Keratinocyte (primary cell): ENCODE results near the gene CSRNP2. TPM values are rescaled to one million over a fixed set of nuclear protein-coding genes. Genes with fewer than 3 reads are reported as not detected.

Experiments
- DNase-seq: peaks from one replicate; pipeline ENCODE4 v3.0.0-alpha.2; 2011; ENCODE audit warnings: low read depth, missing footprints, low spot score
- FAIRE-seq: peaks from 2 replicates; lab custom pipeline; 2011; peaks lifted over from hg19 to GRCh38; lab: Jason Lieb, UNC
- H2AFZ ChIP-seq: 2 replicates; pipeline ENCODE4 v1.6.0; 2012; ENCODE audit warnings: low read length, control low read depth, inconsistent platforms; ENCODE audit not compliant: control insufficient read depth
- H3K27ac ChIP-seq: 2 replicates; pipeline ENCODE4 v1.5.1; 2011; ENCODE audit warnings: low read length; ENCODE audit not compliant: control insufficient read depth, insufficient read depth
- H3K27me3 ChIP-seq: 3 replicates; pipeline ENCODE4 v1.6.0; 2011; ENCODE audit warnings: low read length; ENCODE audit not compliant: control insufficient read depth, insufficient read depth; ENCODE audit errors: extremely low read depth
- H3K36me3 ChIP-seq, 2 experiments: 2 replicates in 1 of 2; 3 replicates in 1 of 2; pipeline ENCODE4 v1.5.1; 2011; ENCODE audit warnings: low read length in 2 of 2, mild to moderate bottlenecking in 1 of 2; ENCODE audit not compliant: control insufficient read depth in 2 of 2, insufficient read depth in 2 of 2; ENCODE audit errors: extremely low read depth in 1 of 2
- H3K4me1 ChIP-seq: 3 replicates; pipeline ENCODE4 v1.5.1; 2011; ENCODE audit warnings: low read length; ENCODE audit not compliant: control insufficient read depth, insufficient read depth; ENCODE audit errors: extremely low read depth
- H3K4me2 ChIP-seq: 3 replicates; pipeline ENCODE4 v1.6.0; 2011; ENCODE audit warnings: low read depth, low read length; ENCODE audit not compliant: control insufficient read depth, insufficient read depth; ENCODE audit errors: extremely low read depth
- H3K4me3 ChIP-seq, 3 experiments: fragments of 200-600 bp in 1 of 3; sonication (generic) in 1 of 3; 2 replicates in 2 of 3; 3 replicates in 1 of 3; pipeline ENCODE4 v1.5.1; 2011 to 2016; ENCODE audit warnings: low read length in 3 of 3, mild to moderate bottlenecking in 3 of 3, control low read depth in 2 of 3, inconsistent platforms in 1 of 3, low read depth in 1 of 3, mixed read lengths in 1 of 3, mixed run types in 1 of 3, moderate library complexity in 1 of 3; ENCODE audit not compliant: control insufficient read depth in 2 of 3, insufficient read depth in 2 of 3; ENCODE audit errors: extremely low read depth in 1 of 3
- H3K79me2 ChIP-seq: 2 replicates; pipeline ENCODE4 v1.6.0; 2012; ENCODE audit warnings: low read length; ENCODE audit not compliant: control insufficient read depth, insufficient read depth
- H3K9ac ChIP-seq: 3 replicates; pipeline ENCODE4 v1.6.0; 2011; ENCODE audit warnings: low read length; ENCODE audit not compliant: control insufficient read depth, insufficient read depth; ENCODE audit errors: extremely low read depth
- H3K9me1 ChIP-seq: 3 replicates; pipeline ENCODE4 v1.6.0; 2011; ENCODE audit warnings: low read length; ENCODE audit not compliant: control insufficient read depth, insufficient read depth; ENCODE audit errors: extremely low read depth
- H3K9me3 ChIP-seq: 2 replicates; pipeline ENCODE4 v1.5.1; 2012; ENCODE audit warnings: low read depth, low read length; ENCODE audit not compliant: control insufficient read depth
- H4K20me1 ChIP-seq: 3 replicates; pipeline ENCODE4 v1.6.0; 2011; ENCODE audit warnings: low read length; ENCODE audit not compliant: control insufficient read depth, insufficient read depth; ENCODE audit errors: extremely low read depth
- EZH2 ChIP-seq: IDR thresholded peaks from one replicate; pipeline ENCODE4 v1.6.1; 2012; ENCODE audit warnings: inconsistent platforms, mild to moderate bottlenecking, low read length, moderate library complexity
- dilution Hi-C: fragments of 300-500 bp; cut with MboI; formaldehyde crosslinking; loops from one replicate; pipeline ENCODE4 v1.7.0; 2020; ENCODE audit warnings: low sequenced_read_pairs; ENCODE audit not compliant: extremely low pct_ligation_motif_present
- polyA plus RNA-seq, 5 experiments: library from polyadenylated mRNA; depleted of rRNA in 3 of 5; stranded (reverse) in 3 of 5; stranded (forward) in 1 of 5; unstranded in 1 of 5; fragments of >200 nt; gene quantifications; 1 replicate in 1 of 5; 2 replicates in 3 of 5; 3 replicates in 1 of 5; pipeline versions ENCODE4 v1.2.1 to v1.2.3, GENCODE V29; 2011 to 2012; ENCODE audit warnings: missing spikeins in 2 of 5, low read depth in 1 of 5, low replicate concordance in 1 of 5
- TF ChIP-seq, protein P1 (sequence below), 3 experiments: IDR thresholded peaks in 1 of 3; conservative IDR thresholded peaks in 1 of 3; optimal IDR thresholded peaks in 1 of 3; 2 replicates in 2 of 3; 3 replicates in 1 of 3; pipeline versions ENCODE3 to v1.5.1; 2011; ENCODE audit warnings: low read length in 3 of 3, mild to moderate bottlenecking in 3 of 3, moderate library complexity in 2 of 3, control low read depth in 1 of 3, inconsistent platforms in 1 of 3; ENCODE audit not compliant: insufficient read depth in 2 of 3; ENCODE audit errors: extremely low read depth in 1 of 3

The CSRNP2 gene
- polyA plus RNA-seq, 1 donor (not counting 4 experiments of a cell fraction or from before 2014, with no cell fraction given) = 18.4 TPM

DNA sequence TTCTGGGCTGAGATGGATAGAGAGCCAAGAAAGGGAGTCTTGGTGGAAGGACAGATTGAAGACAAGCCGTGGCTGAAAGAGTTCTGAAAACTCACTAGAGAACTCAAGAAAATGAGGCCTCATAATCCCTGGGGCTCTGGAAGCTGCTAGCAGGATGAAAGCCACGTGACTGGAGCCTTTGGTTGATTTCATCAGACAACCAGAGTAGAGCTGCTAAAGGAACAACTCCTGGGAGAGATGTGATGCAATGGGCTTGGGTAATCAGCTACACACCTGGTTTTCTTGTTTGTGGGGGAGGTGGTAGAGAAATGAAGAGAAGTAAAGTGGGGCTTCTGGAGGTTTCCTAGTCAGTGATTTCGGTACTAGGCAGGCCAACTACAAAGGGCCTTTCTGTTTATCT, 13.4 kb downstream of the CSRNP2 start:
- Histone ChIP-seq H3K9ac (no peak overlapping the region), H3K4me3 (no peak overlapping the region), H4K20me1 (no peaks in the 10 kb centered on the region), H3K9me3 (no peaks in the 10 kb centered on the region), H2AFZ (no peak overlapping the region), H3K27ac (no peak overlapping the region), H3K79me2 (no peaks in the 10 kb centered on the region), H3K4me1 (peaks cover 3% of the 10 kb centered on the region), H3K36me3 (peaks cover 21 to 31% of the 10 kb centered on the region in 2 experiments), H3K4me2 (no peak overlapping the region), H3K9me1 (no peaks in the 10 kb centered on the region), H3K27me3 (no peaks in the 10 kb centered on the region)
- DNase-seq (no peak), FAIRE-seq (no peak)
- TF ChIP-seq EZH2 = no peak
- TF ChIP-seq, protein P1, sequence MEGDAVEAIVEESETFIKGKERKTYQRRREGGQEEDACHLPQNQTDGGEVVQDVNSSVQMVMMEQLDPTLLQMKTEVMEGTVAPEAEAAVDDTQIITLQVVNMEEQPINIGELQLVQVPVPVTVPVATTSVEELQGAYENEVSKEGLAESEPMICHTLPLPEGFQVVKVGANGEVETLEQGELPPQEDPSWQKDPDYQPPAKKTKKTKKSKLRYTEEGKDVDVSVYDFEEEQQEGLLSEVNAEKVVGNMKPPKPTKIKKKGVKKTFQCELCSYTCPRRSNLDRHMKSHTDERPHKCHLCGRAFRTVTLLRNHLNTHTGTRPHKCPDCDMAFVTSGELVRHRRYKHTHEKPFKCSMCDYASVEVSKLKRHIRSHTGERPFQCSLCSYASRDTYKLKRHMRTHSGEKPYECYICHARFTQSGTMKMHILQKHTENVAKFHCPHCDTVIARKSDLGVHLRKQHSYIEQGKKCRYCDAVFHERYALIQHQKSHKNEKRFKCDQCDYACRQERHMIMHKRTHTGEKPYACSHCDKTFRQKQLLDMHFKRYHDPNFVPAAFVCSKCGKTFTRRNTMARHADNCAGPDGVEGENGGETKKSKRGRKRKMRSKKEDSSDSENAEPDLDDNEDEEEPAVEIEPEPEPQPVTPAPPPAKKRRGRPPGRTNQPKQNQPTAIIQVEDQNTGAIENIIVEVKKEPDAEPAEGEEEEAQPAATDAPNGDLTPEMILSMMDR (optimal IDR thresholded peaks at IDR 0.05 in 1 of 3, IDR thresholded peaks at IDR 0.05 in 1 of 3, conservative IDR thresholded peaks at IDR 0.05 in 1 of 3; ENCODE audit: extremely low read depth in 1 of 3, insufficient read depth in 2 of 3, low read length in 3 of 3) = no peak
- dilution Hi-C loops = no loop called here

DNA sequence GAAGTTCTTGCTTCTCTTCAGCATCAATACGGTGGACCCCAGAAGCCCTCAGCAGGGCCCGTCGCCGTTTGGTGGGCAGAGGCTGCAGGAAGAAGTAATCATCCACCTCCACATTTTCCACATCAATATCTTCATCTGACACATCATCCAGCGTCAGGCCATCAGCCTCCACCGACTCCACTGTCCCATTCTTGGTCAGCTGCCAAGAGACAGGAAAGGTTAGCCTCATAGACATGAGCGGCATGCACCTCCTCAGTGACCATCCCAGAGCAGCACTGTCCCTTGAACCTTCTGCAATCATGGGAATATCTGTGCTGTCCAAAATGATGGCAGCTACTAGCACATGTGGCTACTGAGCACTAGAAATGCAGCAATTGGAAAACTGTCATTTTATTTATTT, 15.6 kb downstream of the CSRNP2 start:
- Histone ChIP-seq H3K79me2 (no peaks in the 10 kb centered on the region), H3K9me1 (no peaks in the 10 kb centered on the region), H3K27ac (no peak overlapping the region), H2AFZ (no peak overlapping the region), H3K36me3 (peaks cover 32 to 37% of the 10 kb centered on the region in 2 experiments), H3K27me3 (no peaks in the 10 kb centered on the region), H3K9me3 (no peaks in the 10 kb centered on the region), H3K4me2 (no peak overlapping the region), H3K4me3 (no peak overlapping the region), H3K9ac (no peak overlapping the region), H3K4me1 (peaks cover 3% of the 10 kb centered on the region), H4K20me1 (no peaks in the 10 kb centered on the region)
- dilution Hi-C loops = no loop called here
- no peak for FAIRE-seq
- DNase-seq = no peak
- TF ChIP-seq EZH2 = no peak
- TF ChIP-seq, protein P1 (optimal IDR thresholded peaks at IDR 0.05 in 1 of 3, IDR thresholded peaks at IDR 0.05 in 1 of 3, conservative IDR thresholded peaks at IDR 0.05 in 1 of 3; ENCODE audit: extremely low read depth in 1 of 3, insufficient read depth in 2 of 3, low read length in 3 of 3) = no peak
